GM19438 (cell line): ENCODE measurements around the gene SLC8A1.

Experiments
- ATAC-seq: cut with Tn5 transposase; IDR thresholded peaks from one replicate; pipeline ENCODE4 v1.9.1; 2021; ENCODE audit warnings: low read depth; ENCODE audit not compliant: unreplicated experiment

The SLC8A1 gene

GRCh38 chr2:40363231-40363630, 88.7 kb downstream of the SLC8A1 start:
- no peak for ATAC-seq

- ATAC-seq: no peak
These were observed 90.4 kb downstream of the SLC8A1 start for GRCh38 chr2:40361478-40361877.

- ATAC-seq: no peak
These were observed 91.2 kb downstream of the SLC8A1 start for GRCh38 chr2:40360652-40361051.

DNA sequence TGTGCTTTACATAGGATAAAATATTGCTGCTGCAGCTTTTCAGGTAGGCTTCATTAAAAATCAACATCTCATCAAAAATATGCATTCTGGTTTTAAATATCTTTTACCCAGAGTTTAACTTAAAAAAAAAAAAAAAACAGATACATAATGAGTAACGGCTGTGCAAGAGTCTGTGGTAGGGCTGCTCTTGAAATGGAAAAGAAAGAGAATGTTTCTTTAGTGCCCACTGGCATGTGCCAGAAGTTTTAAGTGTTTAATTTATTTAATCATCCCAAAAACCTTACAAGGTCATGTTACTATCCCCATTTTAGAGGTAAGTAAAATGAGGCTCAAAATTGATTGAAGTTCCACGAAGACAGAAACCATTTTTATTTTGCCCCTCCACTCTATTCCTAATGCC, 92.1 kb downstream of the SLC8A1 start:
- no peak for ATAC-seq

DNA sequence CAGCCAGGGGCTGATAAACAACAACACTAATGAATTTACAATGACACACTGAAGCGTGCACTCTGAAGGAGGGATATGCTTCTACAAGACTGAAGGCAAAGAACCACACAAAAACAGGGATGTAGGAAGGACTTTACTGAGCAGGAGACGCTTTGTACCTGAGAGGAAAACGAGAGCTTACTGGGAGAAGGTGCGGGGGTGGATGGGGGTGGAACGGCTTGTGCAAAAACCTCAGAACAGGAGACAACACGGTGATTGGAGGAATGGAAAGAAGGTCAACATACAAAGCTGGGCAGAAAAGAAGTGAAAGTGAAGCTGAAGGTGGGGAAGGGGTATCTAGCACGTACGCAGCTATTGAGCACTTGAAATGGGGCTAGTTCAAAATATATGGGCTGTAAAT, 93.1 kb downstream of the SLC8A1 start:
- ATAC-seq: no peak

GRCh38 chr2:40357667-40358066, 94.2 kb downstream of the SLC8A1 start:
- ATAC-seq: no peak

DNA sequence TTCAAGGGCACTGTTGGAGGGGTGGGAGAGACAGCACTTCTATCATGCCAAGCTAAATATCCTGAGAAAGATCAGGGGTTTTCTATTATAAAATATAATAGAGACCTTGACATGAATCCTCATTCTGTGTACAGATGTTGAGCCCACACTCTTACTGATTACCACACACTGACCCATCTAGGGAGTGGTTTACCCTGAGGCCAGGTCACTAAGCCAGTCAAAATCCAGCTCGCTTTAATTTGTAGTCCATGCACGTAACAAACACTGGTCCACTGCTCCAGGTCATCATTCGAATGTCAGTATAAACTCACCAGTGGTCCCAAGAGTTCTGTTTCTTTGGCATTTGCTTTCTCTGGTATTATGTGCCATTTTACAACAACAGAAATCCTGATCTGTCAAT, 96.4 kb downstream of the SLC8A1 start:
- ATAC-seq: no peak

DNA sequence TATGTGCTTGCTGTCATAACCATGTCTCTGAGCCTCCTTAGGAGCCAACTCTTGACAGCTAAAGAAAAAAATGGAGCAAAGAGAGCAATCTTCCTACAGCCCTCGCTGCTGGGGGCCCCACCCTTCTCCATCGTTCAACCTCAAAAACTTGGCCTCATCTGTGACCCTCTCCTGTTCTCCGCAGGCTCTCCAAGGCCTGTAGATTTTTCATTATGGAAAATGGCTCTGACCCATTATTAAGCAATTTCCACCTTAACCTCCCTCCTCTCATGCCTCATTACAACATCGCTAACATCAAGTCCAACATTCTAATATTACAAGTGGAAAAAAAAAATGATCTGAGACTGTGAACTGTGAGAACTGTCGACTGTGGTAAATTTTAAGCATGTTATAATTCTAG, 98.7 kb downstream of the SLC8A1 start:
- ATAC-seq: no peak

DNA sequence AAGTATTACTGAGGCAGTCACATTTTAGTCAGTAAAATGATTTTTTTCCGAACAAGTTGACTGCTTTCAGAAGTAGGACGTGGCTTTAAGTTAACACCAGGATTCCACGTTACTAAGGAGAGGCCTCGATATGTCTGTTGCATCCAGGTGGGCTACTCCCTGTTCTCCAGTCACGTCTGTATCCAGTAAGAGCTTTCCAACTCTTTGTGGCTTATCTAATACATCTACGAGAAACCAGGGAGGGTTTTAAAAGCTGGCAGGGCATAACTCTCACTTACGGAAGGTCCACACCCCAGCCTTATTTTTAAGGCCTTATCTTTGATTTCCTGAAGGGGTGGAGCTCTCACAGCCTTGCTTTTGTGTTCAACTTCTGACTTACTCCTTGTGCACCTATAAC, 99.2 kb downstream of the SLC8A1 start:
- no peak for ATAC-seq

GRCh38 chr2:40352041-40352702, 99.7 kb downstream of the SLC8A1 start:
- ATAC-seq: no peak

- ATAC-seq: no peak
These were observed 103.2 kb downstream of the SLC8A1 start for GRCh38 chr2:40348665-40349064.

DNA sequence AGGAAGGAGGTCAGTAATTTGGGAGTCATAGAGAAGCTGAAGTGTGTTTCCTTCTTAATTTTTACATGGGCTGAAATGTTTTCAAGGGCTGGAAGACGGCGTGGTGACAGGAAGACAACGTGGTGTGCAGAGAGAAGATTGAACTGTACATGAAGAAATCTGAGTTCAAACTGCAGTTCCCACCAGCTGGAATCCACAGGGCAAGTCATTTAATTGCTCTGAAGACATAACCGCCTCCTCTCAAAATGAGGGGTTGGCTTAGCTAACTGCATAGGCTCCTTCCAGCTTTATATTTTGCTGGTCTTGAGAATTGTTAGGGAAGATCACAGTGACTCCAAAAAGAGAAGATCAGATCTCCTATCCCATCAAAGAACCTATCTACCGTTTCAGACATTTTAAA, 103.9 kb downstream of the SLC8A1 start:
- no peak for ATAC-seq

DNA sequence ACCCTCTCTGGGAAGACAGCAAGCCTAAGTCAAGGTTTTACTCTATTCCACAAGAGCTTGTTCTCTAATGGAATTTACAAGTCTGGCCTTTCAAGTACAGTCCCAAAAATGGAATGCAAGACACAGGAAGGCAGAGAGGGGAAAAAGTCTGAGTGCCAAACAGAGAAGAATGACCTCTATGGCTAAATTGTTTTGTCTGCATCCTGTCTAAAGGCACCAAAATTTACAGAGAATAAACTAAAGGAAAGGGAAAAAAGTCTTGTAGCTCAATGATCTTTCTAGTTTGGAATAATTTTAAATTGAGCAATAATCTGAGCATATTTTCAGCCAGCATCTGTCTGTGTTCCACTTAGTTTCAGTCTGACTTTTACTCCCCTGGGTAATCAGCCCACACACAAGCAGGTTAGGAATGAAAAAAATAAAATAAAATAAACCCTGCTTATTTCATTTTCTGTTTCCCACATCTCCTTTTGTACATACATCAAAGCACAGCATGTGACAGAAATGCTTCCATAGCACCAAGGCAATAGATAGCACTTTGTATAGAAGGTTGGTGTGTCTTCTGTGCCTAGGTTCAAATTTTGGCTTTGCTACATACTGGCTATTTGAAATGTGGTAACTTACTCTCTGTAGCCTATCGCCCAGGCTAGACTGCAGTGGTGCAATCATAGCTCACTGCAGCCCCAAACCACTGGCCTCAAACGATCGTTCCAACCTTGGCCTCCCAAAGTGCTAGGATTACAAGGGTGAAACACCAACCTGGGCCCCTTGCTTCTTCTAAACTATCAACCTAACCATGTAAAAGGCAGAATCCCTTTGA, 105.1 kb downstream of the SLC8A1 start:
- ATAC-seq: no peak

DNA sequence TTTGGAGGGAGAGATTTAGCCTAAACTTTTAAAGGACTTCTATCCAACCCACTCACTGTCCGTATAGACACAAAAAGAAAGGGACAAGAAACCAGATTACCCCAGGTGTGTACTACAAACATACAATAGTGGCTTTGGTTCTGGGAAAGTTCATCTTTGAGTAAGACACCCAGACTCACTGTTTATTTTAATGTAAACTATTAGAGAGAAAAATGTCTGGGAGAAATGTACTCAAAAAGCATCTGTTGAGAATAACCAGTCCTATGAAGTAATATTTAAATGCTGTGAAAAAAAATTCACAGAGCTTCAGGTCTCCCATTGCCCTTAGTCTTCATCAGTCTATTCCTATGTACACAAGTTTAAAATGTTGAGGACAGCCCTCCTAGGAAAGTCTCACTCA, 107.5 kb downstream of the SLC8A1 start:
- no peak for ATAC-seq

- no peak for ATAC-seq
These were observed 108.0 kb downstream of the SLC8A1 start for GRCh38 chr2:40343902-40344301.

- ATAC-seq: no peak
These were observed 110.7 kb downstream of the SLC8A1 start for GRCh38 chr2:40341198-40341597.

DNA sequence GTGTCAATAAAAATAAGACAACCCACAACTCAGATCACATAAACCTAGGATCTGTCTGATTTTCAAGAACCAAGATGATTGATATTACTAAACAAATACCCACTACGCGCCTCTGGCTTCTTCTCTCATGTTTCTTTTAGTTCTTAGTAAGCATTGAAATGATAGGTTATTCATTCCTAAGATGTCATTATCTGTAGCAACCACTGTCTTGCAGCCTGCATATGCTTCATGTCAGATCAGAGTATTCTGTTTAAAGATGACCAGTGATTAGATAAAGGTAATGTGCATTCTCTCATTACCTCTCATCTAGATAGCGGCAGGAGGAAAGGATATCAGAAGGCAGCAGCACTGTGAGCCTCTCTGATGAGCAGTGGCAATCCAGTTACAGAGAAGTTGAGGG, 112.9 kb downstream of the SLC8A1 start:
- no peak for ATAC-seq

- ATAC-seq: no peak
These were observed 119.6 kb downstream of the SLC8A1 start for GRCh38 chr2:40332191-40332826.

DNA sequence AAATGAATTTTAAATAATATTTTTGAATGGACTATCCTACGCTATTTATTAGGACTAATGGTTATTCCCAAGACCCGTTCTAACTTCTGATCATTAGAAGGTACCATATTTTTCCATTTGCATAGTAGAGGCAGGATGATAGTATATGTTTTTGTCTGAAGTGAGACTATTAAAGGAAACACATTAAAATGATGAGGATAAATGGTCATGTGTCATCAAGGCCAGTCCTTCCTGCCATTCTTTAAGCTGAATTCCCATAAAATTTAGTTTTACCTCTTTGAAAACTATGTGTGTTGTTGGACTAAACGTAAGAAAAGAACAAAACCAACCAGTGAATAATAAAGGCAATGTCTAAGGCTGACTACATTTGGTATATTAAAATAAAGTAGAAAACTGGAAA, 121.8 kb downstream of the SLC8A1 start:
- ATAC-seq: no peak

DNA sequence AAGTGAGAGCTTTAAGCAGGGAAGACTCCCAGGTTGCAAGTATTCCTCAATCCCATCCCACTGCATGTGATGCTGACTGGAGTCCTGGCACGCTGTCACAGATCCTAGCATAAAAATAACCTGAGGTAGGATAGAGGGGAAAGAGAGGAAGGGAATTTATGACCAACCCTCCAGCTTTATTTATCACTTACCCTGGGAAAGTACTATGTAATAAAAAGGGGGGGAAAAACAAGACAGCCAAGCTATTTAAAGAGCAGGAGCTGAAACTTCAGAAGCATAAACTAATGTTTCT, 122.2 kb downstream of the SLC8A1 start:
- no peak for ATAC-seq

DNA sequence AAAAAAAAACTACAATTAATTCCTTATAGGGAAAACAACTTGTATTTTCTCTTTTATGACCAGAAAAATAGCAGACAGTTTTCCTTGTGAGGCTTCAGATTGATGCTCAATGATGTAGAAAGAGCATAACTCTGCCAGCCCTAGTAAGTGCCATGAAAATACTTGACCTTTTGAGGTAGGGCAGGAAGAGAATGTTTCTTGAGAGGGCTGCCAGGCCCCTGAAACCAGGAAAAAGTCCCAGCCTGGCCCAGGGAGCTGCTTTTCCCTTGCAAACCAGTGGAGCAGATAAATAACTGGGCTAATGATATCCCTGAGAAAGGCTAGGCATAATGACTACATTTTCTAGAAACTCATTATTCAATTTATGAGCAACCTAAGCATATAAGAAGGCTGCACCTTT, 126.8 kb downstream of the SLC8A1 start:
- no peak for ATAC-seq

DNA sequence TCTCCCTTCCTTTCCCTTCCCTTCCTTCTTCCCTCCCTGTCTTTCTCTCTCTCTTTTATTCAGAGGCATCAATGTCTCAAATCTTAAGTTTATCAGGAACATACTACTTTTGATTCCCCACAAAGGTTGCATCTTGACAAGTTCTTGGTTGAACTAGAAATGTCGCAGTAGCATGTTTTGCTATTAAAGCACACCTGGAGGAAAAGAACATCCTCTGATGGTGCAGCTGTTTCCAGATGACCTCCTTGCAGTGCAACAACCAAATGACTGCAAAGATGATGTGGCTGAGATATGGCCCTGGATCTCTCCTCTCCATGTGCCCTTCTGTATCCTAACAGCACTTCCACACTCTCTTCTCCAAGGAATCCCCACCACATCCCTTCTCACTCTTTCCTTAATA, 127.2 kb downstream of the SLC8A1 start:
- no peak for ATAC-seq
